Measurements from ENCODE around the gene CCS.
"Not testable (repeated sequence)": the region's sequence is repeated elsewhere in the genome, so short reads cannot be mapped to it uniquely, and the experiment has no call there.

CCS gene

DNA sequence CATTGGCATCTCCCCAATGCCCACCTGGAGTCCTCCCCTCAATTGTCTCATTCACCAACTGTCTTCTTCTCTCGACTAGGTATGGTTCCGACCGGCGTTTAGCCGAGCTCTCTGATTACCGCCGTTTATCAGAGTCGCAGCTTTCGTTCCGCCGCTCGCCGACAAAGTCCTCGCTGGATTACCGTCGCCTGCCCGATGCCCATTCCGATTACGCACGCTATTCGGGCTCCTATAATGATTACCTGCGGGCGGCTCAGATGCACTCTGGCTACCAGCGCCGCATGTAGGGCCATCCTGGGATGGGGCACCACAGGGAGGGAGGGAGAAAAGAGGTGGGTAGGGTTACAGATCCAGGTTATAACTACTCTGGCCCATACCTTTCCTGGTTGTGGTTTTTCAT is 33.4 kb downstream of the CCS start:
- no peak for DNase-seq (ENCODE audit: low read depth, low spot score)

DNA sequence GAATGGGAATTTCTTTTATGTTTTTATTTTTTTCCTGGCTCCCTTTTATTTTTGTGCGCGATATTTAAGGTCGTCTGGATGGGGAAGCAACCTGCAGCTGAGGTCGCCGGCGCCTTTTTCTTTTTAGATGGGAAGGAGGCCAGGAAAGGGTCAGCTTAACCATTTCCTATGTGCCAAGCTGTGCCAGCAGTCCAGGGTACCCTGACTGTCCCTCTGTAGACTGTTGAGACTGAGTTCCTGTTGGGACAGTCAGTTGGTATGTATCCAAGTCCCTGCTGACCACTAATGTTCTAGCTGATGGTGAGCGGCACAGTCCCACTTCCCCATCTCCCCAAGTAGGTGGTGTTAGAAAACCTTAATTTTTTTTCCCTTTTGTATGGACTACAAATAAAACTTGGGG is 33.9 kb downstream of the CCS start:
- DNase-seq (ENCODE audit: low read depth, low spot score): no peak

DNA sequence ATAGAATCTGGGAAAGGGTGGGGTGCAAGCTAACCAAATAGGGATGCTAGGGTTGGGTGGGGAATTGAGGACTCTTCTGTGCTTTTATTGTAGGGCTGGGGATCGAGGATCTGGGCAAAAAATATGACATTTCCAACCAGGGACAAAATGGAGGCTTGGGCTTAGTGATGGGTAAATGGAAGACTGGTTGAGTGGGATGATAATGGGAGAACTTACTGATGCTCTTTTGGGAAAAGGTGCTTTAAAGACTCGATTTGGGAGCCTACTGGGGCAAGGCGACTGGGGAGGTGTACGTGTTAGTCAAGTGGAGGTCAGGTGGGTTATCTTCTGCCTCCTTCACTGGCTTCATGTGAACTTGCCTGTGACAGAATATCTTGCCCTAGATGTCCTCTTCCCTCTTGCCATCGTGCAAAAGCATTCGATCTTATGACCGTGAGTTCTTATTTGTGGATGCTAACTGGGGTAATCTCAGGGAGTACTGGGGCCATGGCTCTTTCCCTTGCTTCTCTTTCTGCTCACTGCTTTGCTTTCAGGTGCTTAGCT is 35.1 kb downstream of the CCS start:
- DNase-seq (ENCODE audit: low read depth, low spot score): no peak

DNA sequence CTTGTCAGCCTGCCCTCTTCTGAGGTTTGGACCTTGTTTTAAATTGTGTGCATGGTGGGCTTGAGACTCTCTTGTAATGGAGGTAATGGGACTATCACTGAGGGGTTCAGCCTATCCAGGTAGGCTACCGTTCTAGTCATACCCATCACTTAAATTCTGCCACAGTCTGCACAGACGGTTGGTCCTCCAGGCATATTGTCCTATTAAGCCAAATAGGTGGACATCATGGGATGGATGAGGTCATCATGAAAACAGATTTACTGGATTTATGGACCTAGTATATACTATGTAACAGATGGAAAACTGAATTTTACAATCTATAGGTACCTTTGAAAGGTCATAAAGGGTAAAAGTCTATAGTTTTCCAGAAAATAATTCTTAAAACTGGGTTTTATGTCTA is 36.4 kb downstream of the CCS start:
- no peak for DNase-seq (ENCODE audit: low read depth, low spot score)

DNA sequence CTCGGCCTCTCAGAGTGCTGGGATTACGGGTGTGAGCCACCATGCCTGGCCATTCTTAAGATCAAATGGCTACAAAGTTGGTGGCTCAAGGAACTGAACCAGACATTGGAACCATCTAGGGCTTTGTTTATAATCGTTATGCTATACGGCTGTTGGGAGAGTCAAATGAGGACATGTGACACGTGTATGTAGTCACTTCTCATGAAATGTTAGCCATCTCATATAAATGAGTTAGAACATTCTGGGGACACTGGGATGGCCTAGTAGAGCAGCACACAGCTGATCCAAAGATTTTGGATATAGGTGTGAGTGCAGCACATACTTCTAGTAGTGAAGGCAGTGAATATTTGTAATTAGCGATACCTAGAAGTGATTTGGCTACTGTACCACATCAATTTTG is 38.9 kb downstream of the CCS start:
- DNase-seq (ENCODE audit: low read depth, low spot score): no peak

DNA sequence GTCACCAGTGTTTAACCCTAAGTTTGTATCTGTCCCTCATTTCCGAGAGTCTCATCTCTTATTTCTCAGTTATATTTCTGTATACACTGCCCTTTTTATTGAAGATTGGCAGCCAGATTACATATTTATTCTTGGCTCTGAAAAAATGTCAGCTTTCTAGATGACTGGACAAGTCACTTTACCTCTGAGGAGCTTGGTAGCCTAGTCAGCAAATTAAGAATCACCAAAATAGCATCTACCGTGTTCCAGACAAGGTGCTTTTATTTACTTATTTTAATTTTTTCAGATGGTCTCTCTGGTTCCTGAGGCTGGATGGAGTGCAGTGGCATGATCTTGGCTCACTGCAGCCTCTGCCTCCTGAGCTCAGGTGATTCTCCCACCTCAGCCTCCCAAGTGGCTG is 40.0 kb downstream of the CCS start:
- no peak for DNase-seq (ENCODE audit: low read depth, low spot score)

DNA sequence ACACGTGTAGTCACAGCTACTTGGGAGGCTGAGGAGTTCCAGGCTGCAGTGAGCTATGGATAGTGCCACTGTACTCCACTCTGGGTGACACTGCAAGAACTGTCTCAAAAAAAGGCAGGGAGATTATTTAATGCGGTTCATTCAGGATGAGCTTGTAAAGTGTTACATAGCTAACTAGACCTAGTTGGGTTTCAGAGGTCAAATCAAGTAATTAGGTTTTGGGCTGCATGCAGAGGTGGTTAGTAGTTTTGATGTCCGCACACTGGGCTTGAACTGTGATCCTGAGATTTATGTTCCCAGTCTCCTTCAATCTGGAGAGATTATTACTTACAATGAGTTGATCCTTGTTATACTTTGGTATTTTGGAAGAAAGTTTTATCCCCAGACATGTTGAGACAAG is 43.4 kb downstream of the CCS start:
- DNase-seq (ENCODE audit: low read depth, low spot score): no peak

DNA sequence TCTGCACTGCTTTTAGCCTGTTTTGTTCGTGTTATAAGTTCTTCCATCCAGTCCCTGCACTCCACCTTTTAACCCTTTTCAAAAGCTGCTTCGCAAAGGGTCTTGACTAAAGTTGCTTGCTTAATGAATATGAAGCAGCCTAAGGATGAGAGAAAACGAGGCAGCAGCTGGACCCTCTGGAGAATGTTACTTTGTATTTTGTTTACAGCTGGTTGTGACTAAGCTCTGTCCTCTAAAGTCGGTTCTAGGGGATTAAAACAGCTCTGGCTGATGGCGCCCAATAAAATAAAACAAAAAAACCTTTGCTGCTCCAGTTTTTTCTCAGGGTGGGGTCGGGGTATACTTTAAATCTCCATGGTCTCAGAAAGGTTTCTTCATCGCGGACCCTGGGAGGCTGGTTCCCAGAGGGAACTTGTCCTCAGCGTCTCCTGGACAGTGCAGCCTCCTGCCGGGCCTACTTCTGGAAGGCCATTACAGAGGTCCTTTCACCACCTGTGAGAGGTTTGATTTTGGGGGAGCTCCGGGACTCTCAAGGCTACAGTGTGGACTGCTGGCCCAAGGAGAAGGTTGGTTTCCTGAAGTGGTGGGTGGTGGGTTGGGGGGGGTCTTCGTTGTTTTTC is 44.7 kb downstream of the CCS start:
- no peak for DNase-seq (ENCODE audit: low read depth, low spot score)

DNA sequence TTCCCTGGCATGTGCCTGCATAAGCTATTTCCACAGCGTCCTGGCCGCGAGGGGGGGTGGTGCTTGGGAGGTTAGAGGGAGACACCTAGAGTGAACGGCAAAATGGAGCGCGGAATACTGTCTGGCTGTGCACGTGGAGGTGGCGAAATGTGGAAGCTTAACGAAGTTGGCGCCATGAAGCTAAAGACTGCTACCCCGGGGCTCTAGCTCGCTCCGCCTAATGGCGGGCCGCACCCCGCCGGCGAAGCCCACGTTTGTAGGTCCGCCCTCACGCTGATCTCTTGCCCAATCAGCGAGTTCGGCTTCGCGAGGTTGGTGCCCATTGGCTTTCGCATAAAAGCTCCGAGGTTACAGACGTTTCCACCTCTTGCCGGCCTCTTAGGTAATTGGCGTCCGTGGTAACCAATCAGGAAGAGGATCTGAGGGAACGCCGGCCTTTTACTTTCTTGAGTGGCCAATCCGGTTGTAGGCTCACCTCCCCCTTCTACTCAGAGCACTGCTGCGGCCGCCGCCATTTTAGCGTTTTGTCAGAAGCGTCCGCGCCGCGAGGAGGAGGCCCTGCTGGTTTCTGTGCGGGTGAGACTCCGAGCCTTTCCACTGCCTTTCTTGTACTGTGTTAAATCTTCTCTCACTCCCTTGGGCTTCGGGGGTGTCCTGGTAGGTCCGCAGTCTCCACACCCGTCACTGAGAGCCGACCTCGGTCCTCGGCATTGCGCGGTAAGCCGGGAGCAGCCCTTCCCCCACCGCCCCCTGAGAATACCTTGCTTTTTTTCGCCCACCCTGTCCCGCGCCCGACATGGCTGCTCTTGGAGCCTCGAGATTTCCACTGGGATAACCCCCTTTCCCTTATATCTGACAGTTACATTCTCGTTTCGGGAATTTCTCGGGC is 45.4 kb downstream of the CCS start, which contains the start of gene RBM4:
Gene RBM4, plus strand, starts transcription at position 527 of the 889 bp plus-strand sequence. CDS start 1,009 bp downstream, outside the sequence.
- peak; percentile 100 for DNase-seq (ENCODE audit: low read depth, low spot score)

DNA sequence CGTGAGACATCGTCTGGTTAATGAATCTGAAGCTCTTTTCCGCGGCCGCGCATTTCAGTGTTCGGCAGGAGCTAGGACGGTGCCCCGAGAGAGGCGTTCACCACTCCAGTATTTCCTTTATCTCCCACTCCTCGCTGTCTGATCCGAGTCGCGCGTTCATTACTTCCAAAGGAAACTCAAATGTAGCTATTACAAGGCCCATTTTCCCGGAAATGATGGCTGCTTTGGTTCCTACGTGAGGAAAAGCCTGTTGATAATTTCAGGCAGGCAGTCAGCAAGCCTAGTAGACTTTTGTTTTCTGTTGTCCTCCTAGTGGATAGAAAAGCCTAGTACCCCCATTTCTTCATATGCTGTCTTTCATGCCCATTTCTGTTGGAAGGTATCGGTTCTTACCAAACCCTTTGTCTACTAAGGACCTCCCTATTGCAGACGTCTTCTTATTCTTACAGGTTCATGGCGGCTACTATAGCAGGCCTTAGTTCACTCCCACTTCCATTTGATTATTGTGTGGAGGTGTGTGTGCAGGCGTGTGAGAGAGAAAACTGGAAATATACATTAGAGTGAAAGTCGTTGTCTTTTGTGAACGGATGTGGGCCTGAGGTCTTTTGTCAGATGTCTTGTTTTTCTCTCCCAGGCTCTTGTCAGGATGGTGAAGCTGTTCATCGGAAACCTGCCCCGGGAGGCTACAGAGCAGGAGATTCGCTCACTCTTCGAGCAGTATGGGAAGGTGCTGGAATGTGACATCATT is 46.3 kb downstream of the CCS start:
- DNase-seq (ENCODE audit: low read depth, low spot score): no peak

DNA sequence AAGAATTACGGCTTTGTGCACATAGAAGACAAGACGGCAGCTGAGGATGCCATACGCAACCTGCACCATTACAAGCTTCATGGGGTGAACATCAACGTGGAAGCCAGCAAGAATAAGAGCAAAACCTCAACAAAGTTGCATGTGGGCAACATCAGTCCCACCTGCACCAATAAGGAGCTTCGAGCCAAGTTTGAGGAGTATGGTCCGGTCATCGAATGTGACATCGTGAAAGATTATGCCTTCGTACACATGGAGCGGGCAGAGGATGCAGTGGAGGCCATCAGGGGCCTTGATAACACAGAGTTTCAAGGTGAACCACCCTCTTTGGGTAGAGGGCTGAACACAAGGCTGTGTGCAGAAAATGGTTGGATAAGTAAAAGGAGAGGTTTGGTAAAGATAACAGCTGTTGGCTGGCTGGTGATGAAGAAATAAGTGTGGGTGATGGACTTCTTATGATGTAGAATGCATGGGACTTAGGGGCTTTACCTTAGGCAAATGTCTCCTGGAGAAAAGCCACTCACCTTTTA is 46.9 kb downstream of the CCS start:
- DNase-seq (ENCODE audit: low read depth, low spot score): not testable (repeated sequence)

DNA sequence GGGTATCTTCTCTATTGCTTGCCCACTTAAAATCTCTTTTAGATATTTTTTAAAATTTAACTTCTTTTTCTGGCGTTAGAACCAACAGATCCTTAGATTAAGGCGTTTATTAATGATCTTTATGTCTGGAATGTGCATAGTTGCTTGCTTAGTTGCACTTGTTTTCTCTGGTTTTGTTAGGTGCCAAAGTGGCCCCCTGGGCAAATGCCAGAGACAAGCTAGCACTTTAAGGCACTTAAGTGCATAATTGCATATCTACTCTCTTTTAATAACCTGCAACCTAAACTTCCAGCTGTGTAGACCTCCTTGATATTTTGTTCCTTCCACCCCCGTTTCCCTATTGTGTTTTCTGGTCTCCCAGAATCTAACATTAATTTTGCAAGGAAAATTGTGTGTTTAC is 48.8 kb downstream of the CCS start:
- no peak for DNase-seq (ENCODE audit: low read depth, low spot score)

DNA sequence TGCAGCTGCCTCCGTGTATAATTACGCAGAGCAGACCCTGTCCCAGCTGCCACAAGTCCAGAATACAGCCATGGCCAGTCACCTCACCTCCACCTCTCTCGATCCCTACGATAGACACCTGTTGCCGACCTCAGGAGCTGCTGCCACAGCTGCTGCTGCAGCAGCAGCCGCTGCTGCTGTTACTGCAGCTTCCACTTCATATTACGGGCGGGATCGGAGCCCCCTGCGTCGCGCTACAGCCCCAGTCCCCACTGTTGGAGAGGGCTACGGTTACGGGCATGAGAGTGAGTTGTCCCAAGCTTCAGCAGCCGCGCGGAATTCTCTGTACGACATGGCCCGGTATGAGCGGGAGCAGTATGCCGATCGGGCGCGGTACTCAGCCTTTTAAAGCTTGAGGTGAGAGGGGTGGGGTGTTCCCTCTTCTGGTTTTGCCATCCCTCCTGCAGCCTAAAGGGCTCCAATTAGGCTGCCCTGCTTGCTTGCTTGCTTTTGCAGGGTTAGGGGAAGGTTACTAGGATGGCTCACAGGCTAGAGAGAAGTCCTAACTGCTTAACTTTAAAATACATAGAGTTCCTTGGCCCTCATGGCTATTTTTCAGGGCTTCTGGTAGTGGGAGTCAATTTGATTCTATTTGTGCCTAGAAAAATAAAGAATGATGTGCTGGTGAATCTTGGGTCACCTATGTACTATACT is 50.9 kb downstream of the CCS start:
- no peak for DNase-seq (ENCODE audit: low read depth, low spot score)

DNA sequence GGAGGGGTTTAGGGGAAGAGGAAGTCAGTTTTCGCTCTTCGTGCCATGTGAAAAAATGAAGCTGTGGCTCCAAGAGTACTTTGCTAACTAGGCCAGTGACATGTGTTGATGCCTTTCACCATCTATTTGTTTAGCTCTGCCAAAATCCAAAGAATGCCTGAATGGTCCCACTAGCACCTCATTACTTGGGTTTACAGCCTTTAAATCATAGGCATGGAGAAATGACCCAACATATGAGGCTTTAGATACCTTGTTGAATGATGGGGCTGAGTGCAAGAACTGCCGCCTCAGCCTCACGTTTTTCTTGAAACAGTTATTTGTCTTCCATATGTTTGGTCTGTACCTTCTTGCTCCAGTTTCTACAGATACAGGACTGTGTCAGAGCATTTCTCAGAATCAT is 53.8 kb downstream of the CCS start:
- no peak for DNase-seq (ENCODE audit: low read depth, low spot score)

DNA sequence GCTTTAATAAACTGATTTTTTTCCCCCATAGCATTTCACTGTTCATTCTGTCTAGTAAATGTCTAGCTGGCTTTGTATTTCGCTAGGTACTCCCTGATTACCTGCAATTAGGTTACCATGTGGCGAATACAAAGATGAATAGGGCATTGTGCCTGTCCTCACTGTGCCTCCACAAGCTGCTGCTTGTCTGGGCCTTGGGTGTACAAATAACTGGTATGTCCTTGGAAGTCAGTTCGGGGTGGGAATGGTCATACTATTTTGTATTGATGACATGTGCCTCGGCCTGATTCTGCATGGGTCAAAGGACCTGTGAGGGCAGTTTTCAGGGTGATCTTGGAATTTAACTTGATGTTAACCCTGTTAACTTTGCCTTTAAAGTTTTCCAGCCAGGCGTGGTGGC is 56.9 kb downstream of the CCS start:
- no peak for DNase-seq (ENCODE audit: low read depth, low spot score)

DNA sequence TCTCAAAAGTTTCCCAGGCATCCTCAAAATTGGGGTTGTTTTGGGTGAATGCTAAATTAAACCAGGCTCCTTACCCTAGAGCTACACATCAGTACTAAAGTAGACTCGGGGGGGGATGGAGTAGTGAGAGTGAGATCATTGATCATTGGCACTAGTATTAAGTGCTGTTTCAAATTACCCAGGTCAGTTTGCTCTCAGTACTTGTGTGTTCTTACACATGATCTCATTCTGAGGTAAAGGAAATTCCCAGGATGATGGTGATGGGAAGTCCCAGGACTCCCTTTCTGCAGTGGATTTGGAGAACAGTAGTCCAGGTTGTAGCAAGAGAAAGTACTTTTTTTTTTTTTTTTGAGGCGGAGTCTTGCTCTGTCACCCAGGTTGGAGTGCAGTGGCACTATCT is 58.0 kb downstream of the CCS start:
- no peak for DNase-seq (ENCODE audit: low read depth, low spot score)

DNA sequence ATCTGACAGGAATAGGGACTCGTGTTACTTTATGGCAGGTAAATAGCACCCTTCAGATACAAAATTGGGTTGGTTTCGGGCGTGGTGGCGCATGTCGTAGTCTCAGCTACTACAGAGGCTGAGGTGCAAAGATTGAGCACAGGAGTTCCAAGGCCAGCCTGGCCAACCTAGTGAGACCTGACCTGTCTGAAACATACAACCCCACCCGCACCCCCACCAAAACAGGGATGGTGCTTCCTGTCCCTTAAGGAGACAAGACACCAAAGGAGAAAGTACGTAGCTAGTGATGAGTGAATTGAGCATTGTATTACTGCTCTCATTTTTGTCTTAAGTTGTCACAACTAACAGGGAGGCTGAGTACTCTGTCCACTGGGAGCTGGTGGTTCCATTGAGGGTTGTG is 59.7 kb downstream of the CCS start:
- no peak for DNase-seq (ENCODE audit: low read depth, low spot score)

DNA sequence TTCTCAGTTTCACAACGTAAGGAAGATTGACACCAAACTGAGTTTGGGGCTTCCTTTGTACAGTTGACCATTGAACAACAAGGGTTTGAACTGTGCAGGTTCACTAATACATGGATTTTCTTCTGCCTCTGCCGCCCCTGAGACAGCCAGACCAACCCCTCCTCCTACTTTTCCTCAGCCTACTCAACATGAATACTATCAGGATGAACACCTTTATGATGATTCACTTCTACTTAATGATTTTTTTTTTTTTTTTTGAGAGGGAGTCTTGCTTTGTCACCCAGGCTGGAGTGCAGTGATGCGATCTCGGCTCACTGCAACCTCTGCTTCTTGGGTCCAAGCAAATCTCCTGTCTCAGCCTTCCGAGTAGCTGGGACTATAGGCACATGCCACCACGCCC is 60.1 kb downstream of the CCS start:
- no peak for DNase-seq (ENCODE audit: low read depth, low spot score)
